Measurements from ENCODE around the gene NKAPL.

The NKAPL gene

DNA sequence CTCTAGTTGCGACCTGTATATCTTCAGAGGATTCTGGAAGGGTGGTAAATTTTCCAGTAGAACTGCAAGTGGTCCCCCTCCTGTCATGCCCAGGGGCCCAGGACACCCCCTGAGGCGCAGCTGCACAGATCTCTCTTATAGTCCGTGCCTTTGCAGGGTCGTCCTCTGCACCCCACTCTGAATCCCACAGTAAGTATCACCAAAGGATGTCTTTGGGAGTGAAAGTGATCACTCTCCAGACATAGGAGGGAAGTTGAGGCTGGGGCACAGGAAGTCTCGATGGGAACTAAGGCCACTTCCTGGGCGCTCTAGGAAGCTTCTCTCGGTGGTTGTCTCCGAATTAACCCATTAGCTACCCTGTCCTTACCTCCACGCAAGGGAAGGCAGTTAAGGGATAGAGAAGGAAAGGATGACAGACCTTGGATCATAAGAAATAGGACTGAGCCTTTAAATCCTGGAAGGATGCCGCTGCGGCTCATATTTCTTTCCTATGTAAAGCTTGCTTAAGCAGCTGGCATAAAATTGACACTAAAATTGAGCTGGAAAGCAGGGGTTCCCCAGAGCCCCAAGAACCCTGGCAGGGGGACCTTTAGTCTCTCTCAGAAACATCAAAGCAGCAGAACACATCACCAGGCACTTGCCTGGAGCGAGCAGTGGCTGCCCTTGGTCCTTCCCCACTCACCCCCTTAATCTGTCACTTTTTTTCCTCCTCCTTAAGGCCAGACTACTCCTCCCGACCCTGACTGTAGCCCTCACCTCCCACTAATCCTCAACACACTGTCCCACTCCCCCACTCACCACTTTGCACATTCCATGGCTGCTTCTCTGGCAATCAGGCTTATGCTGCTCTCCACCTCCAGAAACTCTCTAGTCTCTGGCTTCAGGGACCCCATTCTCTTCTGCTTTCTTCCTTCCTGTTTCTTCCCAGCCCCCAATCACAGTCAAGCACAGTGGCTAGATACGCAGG is 6.8 kb upstream of the NKAPL start, which contains the start of gene ZKSCAN4:
Gene ZKSCAN4 (minus strand): TSS at position 261 of the 967 bp plus-strand sequence. CDS start 289 bp downstream, outside the sequence.
- TF ChIP-seq, protein P1, sequence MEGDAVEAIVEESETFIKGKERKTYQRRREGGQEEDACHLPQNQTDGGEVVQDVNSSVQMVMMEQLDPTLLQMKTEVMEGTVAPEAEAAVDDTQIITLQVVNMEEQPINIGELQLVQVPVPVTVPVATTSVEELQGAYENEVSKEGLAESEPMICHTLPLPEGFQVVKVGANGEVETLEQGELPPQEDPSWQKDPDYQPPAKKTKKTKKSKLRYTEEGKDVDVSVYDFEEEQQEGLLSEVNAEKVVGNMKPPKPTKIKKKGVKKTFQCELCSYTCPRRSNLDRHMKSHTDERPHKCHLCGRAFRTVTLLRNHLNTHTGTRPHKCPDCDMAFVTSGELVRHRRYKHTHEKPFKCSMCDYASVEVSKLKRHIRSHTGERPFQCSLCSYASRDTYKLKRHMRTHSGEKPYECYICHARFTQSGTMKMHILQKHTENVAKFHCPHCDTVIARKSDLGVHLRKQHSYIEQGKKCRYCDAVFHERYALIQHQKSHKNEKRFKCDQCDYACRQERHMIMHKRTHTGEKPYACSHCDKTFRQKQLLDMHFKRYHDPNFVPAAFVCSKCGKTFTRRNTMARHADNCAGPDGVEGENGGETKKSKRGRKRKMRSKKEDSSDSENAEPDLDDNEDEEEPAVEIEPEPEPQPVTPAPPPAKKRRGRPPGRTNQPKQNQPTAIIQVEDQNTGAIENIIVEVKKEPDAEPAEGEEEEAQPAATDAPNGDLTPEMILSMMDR (IDR thresholded peaks at IDR 0.05): no peak

DNA sequence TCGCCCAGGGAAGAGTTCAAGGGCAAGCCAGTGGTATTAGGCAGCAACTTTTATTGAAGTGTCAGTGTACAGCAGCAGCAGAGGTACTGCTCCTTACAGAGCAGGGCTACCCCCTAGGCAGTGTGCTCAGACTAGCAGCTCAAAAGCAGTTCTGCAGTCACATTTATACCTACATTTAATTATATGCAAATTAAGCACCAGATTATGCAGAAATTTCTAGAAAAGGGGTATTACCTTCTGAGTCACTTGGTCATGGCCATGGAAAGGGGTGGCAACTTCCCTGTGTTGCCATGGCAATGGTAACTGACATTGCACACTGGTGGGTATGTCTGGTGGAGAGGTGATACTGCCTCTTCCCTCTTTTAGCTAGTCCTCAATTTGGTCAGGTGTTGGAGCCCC is 5.0 kb upstream of the NKAPL start:
- TF ChIP-seq, protein P1 (IDR thresholded peaks at IDR 0.05): no peak

DNA sequence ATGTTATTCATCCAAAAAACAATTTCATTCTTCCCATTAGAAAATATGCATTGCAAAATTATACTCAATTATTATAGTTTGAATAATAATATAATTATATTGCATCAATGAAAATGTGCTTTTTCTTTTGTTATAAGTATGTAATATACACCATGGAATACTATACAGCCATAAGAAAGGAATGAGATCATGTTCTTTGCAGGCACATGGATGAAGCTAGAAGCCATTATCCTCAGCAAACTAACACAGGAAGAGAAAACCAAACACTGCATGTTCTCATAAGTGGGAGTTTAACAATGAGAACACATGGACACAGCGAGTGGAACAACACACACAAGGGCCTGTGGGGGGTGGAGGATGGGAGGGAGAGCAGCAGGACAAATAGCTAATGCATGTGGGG is 2.1 kb upstream of the NKAPL start:
- TF ChIP-seq, protein P1 (IDR thresholded peaks at IDR 0.05): no peak

DNA sequence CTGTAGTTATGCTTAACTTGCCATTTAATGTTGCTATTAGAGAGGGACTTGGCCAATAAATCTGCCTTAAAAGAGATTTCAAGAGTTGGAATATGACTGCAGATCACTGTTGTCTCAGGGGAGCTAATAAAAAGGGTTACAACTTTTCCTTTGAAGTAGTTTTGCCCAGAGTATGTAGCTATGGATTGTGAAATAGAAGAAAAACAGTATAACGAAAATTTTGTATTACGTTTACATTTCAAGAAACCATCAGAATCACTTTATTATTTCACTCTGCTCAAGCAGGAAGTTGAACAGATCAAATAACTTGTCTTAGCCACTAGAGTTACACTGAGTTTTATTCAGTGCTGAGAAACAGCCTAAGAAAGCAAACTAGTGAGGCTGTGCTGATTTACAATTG is 4.8 kb downstream of the NKAPL start:
- TF ChIP-seq, protein P1 (IDR thresholded peaks at IDR 0.05): no peak

DNA sequence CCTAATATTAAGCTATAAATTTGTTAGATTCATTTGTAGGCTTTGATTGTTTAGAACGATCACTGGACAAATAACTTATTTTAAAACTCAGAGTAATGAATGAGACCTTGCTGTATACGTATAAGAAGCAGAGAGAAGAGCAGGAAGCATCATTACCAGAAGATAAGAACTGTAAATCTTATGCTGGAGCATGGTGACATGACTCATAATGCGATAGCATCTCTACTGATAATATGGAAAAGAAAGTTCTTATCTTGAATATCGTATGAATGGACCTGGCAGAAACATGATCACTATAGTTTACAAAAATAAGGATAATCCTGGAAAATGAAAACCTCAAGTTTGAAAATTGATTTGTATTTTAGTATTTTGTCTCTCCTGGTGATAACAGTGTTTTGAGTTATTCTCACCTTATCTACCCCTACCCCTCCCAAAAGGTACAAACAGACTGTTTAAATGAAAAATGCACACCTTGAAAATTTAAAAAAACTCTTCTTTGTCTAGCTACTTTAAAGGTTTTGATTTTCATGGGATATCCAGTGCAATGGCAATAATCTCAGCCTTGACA is 5.8 kb downstream of the NKAPL start:
- TF ChIP-seq, protein P1 (IDR thresholded peaks at IDR 0.05): no peak

DNA sequence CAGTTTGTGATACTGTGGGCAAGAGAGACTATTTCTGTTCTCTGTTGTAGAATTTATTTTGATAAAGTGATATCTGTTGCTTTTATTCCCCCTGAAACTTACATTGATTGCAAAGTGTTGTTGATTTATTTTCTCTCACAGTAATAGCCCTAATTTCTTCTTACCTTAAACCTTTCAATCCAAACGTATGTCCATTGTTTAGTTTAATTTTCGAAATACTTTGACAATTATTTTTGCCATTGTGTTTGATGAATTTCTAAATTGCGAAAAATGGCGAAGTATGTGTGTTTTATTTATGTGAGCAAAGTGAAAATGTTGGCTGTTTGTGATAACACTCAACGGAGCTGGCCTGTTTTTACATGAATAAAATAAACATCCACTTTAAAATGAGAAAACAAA is 7.5 kb downstream of the NKAPL start:
- TF ChIP-seq, protein P1 (IDR thresholded peaks at IDR 0.05): no peak

DNA sequence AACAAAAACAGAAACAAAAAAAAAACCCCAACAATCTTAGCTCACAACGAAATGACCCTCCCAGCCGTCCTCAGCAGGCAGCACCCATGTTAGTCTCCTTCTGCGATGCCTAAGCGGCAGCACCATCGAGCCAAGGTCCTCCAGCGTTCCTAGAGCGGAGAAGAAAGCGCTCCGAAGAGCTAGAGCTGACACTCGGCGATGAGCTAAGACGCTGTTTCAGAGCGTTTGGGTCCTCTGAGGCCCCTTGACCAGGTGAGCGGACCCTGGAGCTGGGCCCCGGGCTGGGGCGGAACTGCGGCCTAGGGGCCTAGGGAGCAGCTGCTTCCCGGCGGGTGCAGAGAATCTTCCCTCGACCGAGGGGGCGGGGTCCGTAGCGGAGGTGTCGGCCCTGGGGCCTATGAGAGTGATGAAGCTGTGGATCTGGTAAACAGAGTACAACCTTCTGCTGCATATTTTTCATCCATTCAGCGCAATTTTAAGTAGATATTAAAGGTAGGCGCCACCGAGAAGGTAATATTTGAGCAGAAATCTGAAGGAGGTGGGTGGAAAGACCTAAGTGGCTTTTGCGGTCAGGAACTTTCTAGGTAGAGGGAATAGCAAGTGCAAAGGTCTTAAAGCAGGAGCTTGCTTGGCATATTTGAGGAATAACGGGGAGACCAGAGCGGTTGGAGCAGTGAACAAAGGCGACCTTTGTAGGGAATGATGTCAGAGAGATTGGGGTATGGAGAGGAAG is 8.0 kb downstream of the NKAPL start, which contains the start of gene ZSCAN26:
Gene ZSCAN26 (plus strand): TSS at position 182 of the 733 bp plus-strand sequence. CDS start 4,777 bp downstream, outside the sequence.
- TF ChIP-seq, protein P1 (IDR thresholded peaks at IDR 0.05): no peak
